Spleen (tissue), 11 donors: ENCODE results near the gene AIMP1. TPM values are rescaled to one million over a fixed set of nuclear protein-coding genes. Genes with fewer than 3 reads are reported as not detected.

Experiments
- DNase-seq: peaks from one replicate; pipeline ENCODE4 v3.0.0-alpha.2; 2020
- H3K27ac ChIP-seq, 8 donors: fragments of 200-600 bp; sonication (generic) in 7 of 8; 1 replicate in 4 of 8; 2 replicates in 4 of 8; pipeline versions ENCODE4 v1.5.0 to v1.8.0; 2016 to 2021; ENCODE audit warnings: inconsistent platforms in 4 of 8, mild to moderate bottlenecking in 4 of 8, moderate library complexity in 1 of 8
- H3K27me3 ChIP-seq, 7 donors: fragments of 200-600 bp; sonication (generic) in 6 of 7; replicated peaks in 1 of 7; 1 replicate in 4 of 7; 2 replicates in 3 of 7; pipeline versions ENCODE4 v1.5.0 to v1.8.0; 2016 to 2021; ENCODE audit warnings: inconsistent platforms in 3 of 7, mild to moderate bottlenecking in 1 of 7
- H3K36me3 ChIP-seq, 6 donors: fragments of 200-600 bp; sonication (generic) in 5 of 6; 1 replicate in 4 of 6; 2 replicates in 2 of 6; pipeline versions ENCODE4 v1.5.0 to v1.8.0; 2016 to 2021; ENCODE audit warnings: inconsistent platforms in 2 of 6
- H3K4me1 ChIP-seq, 6 donors: fragments of 200-600 bp; sonication (generic) in 5 of 6; 1 replicate in 3 of 6; 2 replicates in 3 of 6; pipeline versions ENCODE4 v1.5.0 to v1.8.0; 2016 to 2021; ENCODE audit warnings: inconsistent platforms in 3 of 6
- H3K4me3 ChIP-seq, 8 donors: fragments of 200-600 bp; sonication (generic) in 7 of 8; 1 replicate in 4 of 8; 2 replicates in 4 of 8; pipeline versions ENCODE4 v1.5.0 to v1.8.0; 2016 to 2021; ENCODE audit warnings: inconsistent platforms in 4 of 8, mild to moderate bottlenecking in 4 of 8, moderate library complexity in 2 of 8
- H3K9me3 ChIP-seq, 8 donors: fragments of 200-600 bp; sonication (generic) in 7 of 8; 1 replicate in 4 of 8; 2 replicates in 4 of 8; pipeline versions ENCODE4 v1.5.0 to v1.8.0; 2016 to 2021; ENCODE audit warnings: inconsistent platforms in 4 of 8
- POLR2A ChIP-seq, 3 donors: fragments of 450-650 bp; IDR thresholded peaks; one replicate each; pipeline ENCODE4 v1.5.1; 2017; ENCODE audit warnings: antibody characterized with exemption in 3 of 3, mild to moderate bottlenecking in 1 of 3
- POLR2AphosphoS5 ChIP-seq, 3 donors: sonication (generic); formaldehyde crosslinking; IDR thresholded peaks; one replicate each; pipeline ENCODE4 v1.5.1; 2017; ENCODE audit warnings: antibody characterized with exemption in 3 of 3
- WGBS, 5 donors: extraction: QIAGEN DNeasy Blood & Tissue Kit in 3 of 5; methylation state at CpG; one replicate each; pipeline versions ENCODE4 v1.1.5 to v1.1.7; 2013 to 2018; 5-methylcytosine and 5-hydroxymethylcytosine counted together
- intact Hi-C: fragments of 100-400 bp; cut with DNase I; formaldehyde crosslinking; loops from one replicate; pipeline ENCODE4 v1.15.0; 2023; ENCODE audit warnings: low total_unique reads
- polyA plus RNA-seq, 3 donors: library from polyadenylated mRNA; stranded (reverse); fragments of 200-250 nt; gene quantifications; one replicate each; pipeline ENCODE4 v1.2.1, GENCODE V29; 2013
- total RNA-seq, 7 donors: library from RNA; depleted of rRNA in 3 of 7; stranded (reverse); fragments of >200 nt in 3 of 7; fragmentation: NEBNext Ultra II Directional in 4 of 7; extraction: Animal tissue kit (Norgen Biotek cat#: 25700) in 4 of 7; gene quantifications; one replicate each; pipeline versions ENCODE4 v1.1.0 to v1.2.1, GENCODE V29; 2016 to 2021
- TF ChIP-seq, protein P1 (sequence below), 11 experiments: fragments of 200-600 bp in 7 of 11; fragments of 450-650 bp in 4 of 11; sonication (generic) in 4 of 11; IDR thresholded peaks in 8 of 11; conservative IDR thresholded peaks in 3 of 11; 1 replicate in 7 of 11; 2 replicates in 4 of 11; pipeline versions ENCODE4 v1.4.0 to v1.8.0; 2016 to 2021; ENCODE audit warnings: antibody characterized with exemption in 11 of 11, inconsistent platforms in 4 of 11, mild to moderate bottlenecking in 1 of 11
- donor health status: healthy with polysubstance abuse.
- donor health status: DM: no; HTN: no; CAD: no; lungs with moderate emphysema.
- donor health status: DM: no; HTN: no; CAD: no.
- donor health status: Bipolar disorder and iron deficiency.
- donor health status: healthy.
- donor health status: DM: no; HTN: no; CAD: no.
- donor health status: DM: yes; HTN: yes; CAD: no.

Gene AIMP1
- total and polyA plus RNA-seq, 10 donors, result 15.8 to 43.1 (median 29.2) TPM

- intact Hi-C loops, result no loop called here
- peaks cover 0 to 11% (median 0%) of the 10 kb centered on the region in 6 donors for H3K36me3 ChIP-seq
- H3K4me3 ChIP-seq, result no peak overlapping the region
- peaks cover 0 to 2% (median 0%) of the 10 kb centered on the region in 6 donors for H3K4me1 ChIP-seq
- TF ChIP-seq, protein P1, sequence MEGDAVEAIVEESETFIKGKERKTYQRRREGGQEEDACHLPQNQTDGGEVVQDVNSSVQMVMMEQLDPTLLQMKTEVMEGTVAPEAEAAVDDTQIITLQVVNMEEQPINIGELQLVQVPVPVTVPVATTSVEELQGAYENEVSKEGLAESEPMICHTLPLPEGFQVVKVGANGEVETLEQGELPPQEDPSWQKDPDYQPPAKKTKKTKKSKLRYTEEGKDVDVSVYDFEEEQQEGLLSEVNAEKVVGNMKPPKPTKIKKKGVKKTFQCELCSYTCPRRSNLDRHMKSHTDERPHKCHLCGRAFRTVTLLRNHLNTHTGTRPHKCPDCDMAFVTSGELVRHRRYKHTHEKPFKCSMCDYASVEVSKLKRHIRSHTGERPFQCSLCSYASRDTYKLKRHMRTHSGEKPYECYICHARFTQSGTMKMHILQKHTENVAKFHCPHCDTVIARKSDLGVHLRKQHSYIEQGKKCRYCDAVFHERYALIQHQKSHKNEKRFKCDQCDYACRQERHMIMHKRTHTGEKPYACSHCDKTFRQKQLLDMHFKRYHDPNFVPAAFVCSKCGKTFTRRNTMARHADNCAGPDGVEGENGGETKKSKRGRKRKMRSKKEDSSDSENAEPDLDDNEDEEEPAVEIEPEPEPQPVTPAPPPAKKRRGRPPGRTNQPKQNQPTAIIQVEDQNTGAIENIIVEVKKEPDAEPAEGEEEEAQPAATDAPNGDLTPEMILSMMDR (IDR thresholded peaks at IDR 0.05 in 8 of 11, conservative IDR thresholded peaks at IDR 0.05 in 3 of 11), result no peak
- TF ChIP-seq POLR2A (IDR thresholded peaks at IDR 0.05) (no peak), POLR2AphosphoS5 (IDR thresholded peaks at IDR 0.05) (no peak)
- H3K27ac ChIP-seq, result no peak overlapping the region
- H3K27me3 ChIP-seq, result no peaks in the 10 kb centered on the region
- DNase-seq, result no peak
- H3K9me3 ChIP-seq, result no peaks in the 10 kb centered on the region
- 84 to 95% (median 90%) methylated on average over 2 of the region's 2 CpGs for WGBS, 5 donors
Measured at GRCh38 chr4:106273831-106274230, 42.5 kb upstream of the AIMP1 start.

DNA sequence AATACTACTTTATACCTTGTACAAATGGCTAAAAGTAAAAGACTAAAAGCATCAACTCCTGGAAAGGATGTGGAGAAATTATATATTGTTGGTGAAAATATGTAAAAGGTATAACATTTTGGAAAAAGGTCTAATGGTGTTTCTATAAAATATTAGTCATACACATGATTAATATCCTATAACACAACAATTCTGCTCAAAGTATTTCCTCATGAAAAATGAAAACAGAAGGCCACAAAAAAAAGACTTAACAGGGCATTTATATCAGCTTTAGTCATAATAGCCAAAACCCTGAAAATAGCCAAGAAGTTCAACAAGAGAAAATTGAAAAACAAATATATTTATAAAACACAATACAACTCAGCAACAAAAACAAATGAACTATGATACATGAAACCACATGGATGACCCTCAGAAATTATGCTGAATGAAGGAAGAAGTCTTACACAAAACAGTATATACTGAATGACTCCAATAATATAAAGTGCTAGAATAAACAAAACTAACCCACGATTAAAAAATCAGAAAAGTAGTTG, 39.1 kb upstream of the AIMP1 start:
- no peaks in the 10 kb centered on the region for H3K9me3 ChIP-seq
- no peaks in the 10 kb centered on the region for H3K27me3 ChIP-seq
- H3K36me3 ChIP-seq, result peaks cover 0 to 11% (median 0%) of the 10 kb centered on the region in 6 donors
- TF ChIP-seq POLR2A (IDR thresholded peaks at IDR 0.05) (no peak), POLR2AphosphoS5 (IDR thresholded peaks at IDR 0.05) (no peak)
- TF ChIP-seq, protein P1 (IDR thresholded peaks at IDR 0.05 in 8 of 11, conservative IDR thresholded peaks at IDR 0.05 in 3 of 11), result no peak
- 82 to 94% (median 92%) methylated on average over 1 of the region's 1 CpG for WGBS, 5 donors
- H3K27ac ChIP-seq, result no peak overlapping the region
- no peaks in the 10 kb centered on the region for H3K4me1 ChIP-seq
- no peak for DNase-seq
- intact Hi-C loops, result no loop called here
- H3K4me3 ChIP-seq, result no peak overlapping the region

DNA sequence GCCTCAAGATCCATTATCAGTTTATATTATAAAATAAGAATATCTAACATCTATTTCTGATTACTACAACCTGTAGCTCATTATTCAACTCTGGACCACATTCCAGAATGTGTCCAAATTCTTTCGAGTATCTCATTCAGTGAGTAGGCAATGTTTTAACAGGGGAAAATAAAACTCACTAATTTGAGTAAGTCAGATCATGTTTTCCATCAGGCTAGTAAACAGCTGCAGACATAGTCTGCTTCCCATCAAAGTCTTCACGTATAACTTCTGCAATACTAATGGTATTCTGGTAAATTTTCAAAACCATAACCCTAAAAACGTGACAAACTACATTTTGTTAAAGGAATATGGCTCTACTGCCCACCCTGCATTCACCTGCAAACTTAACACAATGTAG, 32.1 kb upstream of the AIMP1 start:
- Histone ChIP-seq H3K9me3 (no peaks in the 10 kb centered on the region), H3K36me3 (peaks cover 0 to 37% (median 2%) of the 10 kb centered on the region in 6 donors), H3K4me1 (no peaks in the 10 kb centered on the region), H3K4me3 (no peak overlapping the region), H3K27me3 (no peaks in the 10 kb centered on the region), H3K27ac (no peak overlapping the region)
- intact Hi-C loops, result no loop called here
- no peak for DNase-seq
- TF ChIP-seq POLR2A (IDR thresholded peaks at IDR 0.05) (no peak), POLR2AphosphoS5 (IDR thresholded peaks at IDR 0.05) (no peak)
- TF ChIP-seq, protein P1 (IDR thresholded peaks at IDR 0.05 in 8 of 11, conservative IDR thresholded peaks at IDR 0.05 in 3 of 11), result no peak
- WGBS, 5 donors, result 84 to 93% (median 92%) methylated on average over 3 of the region's 3 CpGs

DNA sequence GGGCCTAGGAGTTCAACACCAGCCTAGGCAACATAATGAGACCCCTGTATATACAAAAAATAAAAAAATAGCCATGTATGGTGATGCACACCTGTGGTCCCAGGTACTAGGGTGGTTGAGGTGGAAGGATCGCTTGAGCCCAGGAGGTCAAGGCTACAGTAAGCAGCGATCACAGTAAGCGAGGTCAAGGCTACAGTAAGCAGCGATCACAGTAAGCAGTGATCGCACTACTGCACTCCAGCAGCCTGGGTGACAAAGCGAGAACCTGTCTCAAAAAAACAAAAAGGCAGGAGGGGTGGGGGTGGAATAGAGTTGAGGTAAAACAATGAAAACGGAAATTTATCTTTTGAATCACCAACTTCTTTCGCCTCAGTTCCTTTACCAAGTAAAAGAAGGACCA, 29.7 kb upstream of the AIMP1 start:
- intact Hi-C loops, result no loop called here

More for the DNA sequence above, 29.7 kb upstream of the AIMP1 start:
- TF ChIP-seq, protein P1 (IDR thresholded peaks at IDR 0.05 in 8 of 11, conservative IDR thresholded peaks at IDR 0.05 in 3 of 11), result no peak
- H3K27me3 ChIP-seq, result no peaks in the 10 kb centered on the region
- no peak for DNase-seq
- no peak overlapping the region for H3K4me3 ChIP-seq
- 94 to 97% (median 96%) methylated on average over 8 of the region's 8 CpGs for WGBS, 5 donors
- H3K27ac ChIP-seq, result no peak overlapping the region
- peaks cover 0 to 58% (median 14%) of the 10 kb centered on the region in 6 donors for H3K36me3 ChIP-seq
- H3K9me3 ChIP-seq, result no peaks in the 10 kb centered on the region
- no peaks in the 10 kb centered on the region for H3K4me1 ChIP-seq
